Activated CD4-positive, alpha-beta T cell treated with anti-CD3 and anti-CD28 coated beads, Interleukin-2, amount 50 U/mL, for 48 hours (primary cell): Measurements from ENCODE around the gene E2F8.
A peak's percentile ranks its signal among the peaks of the same experiment; 100 is the strongest.
"Not testable (repeated sequence)": the region's sequence is repeated elsewhere in the genome, so short reads cannot be mapped to it uniquely, and the experiment has no call there.

Experiments used
- DNase-seq, 2 experiments: peaks; one replicate each; pipeline ENCODE4 v3.0.0-alpha.2; 2020

The E2F8 gene

GRCh38 chr11:19240420-19241259 lies at the start of gene E2F8:
TSS of gene E2F8 (minus strand) at chr11:19240945. CDS start at chr11:19240121, 824 bp downstream.
- DNase-seq: peak; percentile 93 to 95

DNA sequence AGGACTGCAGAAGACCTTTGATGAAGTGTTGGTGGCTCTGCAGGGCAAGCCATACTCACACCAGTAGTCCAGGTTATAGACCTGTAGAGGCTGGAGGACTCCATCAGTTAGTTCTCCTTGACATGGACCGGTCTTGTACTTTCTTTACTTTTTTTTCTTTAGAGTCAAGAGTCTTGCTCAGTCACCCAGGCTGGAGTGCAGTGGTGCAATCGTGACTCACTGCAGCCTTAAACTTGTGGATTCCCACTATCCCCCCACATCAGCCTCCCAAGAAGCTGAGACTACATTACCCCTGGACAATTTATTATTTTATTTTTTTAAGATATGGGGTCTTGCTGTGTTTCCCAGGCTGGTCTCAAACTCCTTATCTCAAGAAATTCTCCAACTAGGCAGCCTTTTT lies 49.6 kb upstream of the E2F8 start:
- no peak for DNase-seq

DNA sequence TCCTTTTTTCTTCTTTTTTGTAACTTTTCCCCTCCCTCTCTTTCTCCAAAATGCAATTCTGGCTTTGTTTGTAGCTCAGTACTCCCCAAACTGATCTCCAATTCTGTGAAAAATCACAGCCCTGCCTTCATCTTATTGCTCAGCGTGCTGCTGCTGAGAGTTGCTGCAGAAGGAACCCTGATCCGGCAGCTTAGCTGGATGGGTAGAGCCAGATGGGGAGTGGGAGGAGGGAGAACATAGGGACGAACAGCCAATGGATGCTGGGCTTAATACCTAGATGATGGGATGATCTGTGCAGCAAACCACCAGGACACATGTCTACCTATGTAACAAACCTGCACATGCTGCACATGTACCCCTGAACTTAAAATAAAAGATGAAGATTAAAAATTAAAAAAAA lies 47.5 kb upstream of the E2F8 start:
- no peak for DNase-seq

DNA sequence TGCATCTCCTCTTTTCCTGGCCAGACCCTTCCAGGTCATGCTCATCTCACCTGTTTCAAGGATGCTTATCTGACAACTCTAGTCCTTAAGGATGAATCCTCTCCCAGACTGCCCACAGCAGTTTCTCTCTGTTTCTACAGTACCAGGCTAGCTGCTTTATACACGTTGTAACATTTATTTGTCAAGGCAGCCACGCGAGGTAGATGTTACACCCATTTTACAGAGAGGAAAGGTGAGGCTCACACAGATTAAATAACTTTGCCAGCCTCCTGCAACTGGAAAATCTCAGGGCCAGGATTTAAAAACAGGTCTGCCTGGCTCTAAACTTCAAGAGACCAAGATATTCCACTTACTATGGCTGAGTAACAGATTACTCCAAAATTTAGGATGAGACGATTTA lies 45.7 kb upstream of the E2F8 start:
- DNase-seq: no peak

DNA sequence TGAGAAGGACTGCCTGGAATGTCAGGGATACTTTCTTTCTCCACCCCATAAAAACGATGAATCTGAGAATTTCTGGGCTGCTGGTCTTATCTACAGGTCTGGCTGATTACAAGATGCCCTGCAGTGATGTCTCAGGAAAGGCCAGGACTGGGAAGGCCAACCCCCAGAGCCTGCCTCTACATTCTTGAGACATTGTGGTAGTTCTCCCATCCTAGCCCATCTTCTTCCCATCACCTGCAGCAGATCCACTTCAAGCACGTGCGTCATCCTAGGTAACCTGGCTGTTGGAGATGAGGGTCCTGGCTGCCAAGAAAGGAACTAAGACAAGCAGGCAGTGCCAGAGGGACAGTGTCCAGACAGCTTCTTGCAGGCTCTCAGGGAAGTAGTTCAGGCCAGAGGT lies 44.1 kb upstream of the E2F8 start:
- no peak for DNase-seq

- no peak for DNase-seq
These were observed 43.2 kb upstream of the E2F8 start for GRCh38 chr11:19283991-19284390.

DNA sequence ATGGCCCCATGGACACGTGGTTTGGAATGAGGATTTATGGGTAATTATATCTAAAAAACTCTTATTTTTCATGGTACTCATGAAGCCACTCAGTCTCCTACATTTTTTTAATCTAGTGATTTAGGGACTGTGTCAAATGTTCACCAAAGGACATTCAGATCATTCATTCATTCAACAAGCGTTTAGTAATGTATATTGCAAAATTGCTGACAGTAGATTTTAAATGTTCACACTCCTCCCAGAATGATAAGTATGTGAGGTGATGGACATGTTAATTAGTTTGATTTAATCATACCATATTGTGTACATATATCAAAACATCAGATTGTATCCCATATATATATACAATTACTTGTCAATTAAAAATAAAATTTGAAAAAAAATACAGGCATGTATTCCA lies 40.8 kb upstream of the E2F8 start:
- DNase-seq: no peak

GRCh38 chr11:19281041-19281440 lies 40.3 kb upstream of the E2F8 start:
- no peak for DNase-seq

DNA sequence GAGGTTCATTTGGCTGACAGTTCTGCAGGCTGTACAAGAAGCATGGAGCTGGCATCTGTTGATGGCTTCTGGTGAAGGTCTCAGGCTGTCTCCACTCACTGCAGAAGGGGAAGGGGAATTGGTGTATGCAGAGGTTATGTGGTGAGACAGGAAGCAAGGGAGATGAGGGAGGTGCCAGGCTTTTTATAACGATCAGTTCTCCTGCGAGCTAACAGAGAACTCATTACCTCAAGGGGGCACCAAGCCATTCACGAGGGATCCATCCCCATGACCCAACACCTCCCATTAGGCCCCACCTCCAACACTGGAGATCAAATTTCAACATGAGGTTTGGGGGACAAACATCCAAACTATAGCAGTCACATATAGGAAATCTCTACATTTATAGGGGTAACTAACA lies 38.7 kb upstream of the E2F8 start:
- no peak for DNase-seq

- no peak for DNase-seq
These were observed 36.4 kb upstream of the E2F8 start for GRCh38 chr11:19276859-19277808.

DNA sequence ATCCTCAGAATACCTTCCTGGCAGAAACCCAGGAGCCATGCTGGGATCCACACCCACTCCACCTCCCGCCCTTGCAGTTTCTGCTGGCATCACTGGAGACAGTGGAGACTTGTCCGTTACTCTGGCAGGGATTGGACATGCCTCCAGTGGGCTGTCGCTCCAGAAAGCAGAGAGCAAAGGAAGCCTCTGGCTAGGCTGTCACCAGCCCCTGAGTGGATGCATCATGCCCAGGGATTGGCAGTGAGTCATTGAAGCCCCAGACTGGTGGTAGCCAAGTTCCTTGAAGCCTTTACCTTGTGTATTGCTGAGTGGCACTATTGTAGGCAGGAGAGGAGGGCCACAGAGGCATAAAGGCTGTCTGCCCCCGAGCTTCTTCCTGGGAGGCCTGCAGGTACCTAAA lies 34.8 kb upstream of the E2F8 start:
- DNase-seq: no peak

- DNase-seq: not testable (repeated sequence)
These were observed 32.5 kb upstream of the E2F8 start for GRCh38 chr11:19273219-19273618.

DNA sequence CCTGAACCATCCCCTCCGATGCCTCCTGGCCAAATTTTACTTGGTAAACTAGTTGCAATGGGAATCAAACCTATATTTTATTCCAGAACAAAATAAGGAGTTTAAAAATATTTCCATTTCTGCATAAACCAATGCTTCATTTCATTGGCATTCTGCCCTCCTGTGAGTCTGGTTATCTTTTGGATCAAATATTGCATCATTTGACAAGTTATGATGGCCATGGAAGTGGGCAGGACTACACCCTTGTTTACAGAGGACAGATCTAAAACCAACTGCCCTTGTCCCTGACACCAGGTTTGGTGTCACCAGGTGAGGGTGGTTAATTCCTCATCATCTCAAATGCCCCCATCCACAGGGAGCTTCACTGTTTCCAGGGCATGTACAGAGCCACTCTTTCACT lies 28.2 kb upstream of the E2F8 start:
- no peak for DNase-seq

DNA sequence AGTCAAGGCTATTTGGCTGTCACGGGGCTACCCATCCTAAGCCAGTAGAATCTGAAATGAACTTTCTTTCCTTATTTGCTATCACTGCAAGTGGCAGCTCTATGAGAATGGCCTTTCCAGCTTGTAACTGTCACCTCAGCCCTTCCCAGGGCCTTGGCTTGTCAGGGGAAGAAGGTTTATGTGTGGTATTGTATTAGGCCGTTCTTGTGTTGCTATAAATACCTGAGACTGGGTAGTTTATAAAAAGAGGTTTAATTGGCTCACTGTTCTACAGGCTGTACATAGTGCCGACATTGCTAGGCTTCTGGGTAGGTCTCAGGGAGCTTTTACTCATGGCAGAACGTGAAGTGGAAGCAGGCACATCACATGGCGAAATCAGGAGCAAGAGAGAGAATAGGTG lies 26.8 kb upstream of the E2F8 start:
- no peak for DNase-seq

DNA sequence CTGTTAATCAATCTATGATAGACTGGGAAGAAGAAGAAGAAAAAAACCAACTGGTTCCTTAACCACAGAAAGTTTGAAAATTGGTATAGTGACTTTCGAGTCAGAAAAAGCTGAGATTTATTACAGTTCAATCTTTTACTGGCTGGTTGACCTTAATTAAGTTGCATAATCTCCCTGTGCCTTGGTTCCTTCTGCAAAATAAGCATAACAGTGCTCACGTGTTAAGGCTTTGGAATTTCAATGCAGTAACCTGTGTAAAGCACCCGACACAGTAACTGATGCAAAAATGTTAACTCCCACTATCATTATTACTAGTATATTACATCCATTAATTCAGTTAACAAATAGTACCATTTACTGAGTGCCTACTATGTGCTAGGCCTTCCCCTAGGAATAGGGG lies 22.6 kb upstream of the E2F8 start:
- no peak for DNase-seq

DNA sequence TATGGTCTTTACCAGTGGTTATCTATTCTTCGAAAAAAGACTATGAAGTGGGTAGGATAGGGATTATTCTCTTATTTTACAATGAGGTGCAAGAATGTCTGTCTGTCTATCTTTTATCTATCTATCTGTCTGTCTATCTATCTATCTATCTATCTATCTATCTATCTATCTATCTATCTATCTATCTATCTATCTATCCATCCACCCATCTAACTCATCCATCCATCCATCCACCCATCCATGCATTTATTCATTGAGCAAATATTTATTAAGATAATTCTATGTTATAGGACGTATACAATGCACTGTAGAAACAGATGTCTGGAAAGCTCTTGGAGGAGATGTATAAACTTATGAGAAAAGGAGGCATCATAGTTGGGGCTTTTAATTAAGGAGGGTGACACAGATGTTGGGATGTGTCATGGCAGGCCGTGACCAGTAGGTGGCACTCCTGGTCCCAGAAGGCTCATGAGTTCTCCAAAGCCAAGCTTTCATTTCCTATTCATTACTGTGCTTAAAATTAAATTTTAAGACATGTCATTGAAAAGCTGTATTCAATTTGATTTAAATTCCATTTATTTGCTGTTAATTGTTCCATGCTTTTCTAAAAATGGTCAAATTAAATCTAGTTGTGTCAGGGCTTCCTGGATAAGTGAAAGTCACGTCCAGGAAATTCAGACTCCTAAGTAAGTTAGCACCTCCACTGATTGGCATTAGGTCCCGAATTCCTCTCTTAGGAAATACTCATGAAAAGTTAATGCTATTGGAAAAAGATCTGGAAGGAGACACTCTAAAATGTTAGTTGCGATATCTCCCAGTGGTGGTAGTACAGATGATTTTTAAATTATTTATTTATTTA lies 19.0 kb upstream of the E2F8 start:
- peak; percentile 77 to 78 for DNase-seq

- DNase-seq: no peak
These were observed 18.0 kb upstream of the E2F8 start for GRCh38 chr11:19258641-19259230.

DNA sequence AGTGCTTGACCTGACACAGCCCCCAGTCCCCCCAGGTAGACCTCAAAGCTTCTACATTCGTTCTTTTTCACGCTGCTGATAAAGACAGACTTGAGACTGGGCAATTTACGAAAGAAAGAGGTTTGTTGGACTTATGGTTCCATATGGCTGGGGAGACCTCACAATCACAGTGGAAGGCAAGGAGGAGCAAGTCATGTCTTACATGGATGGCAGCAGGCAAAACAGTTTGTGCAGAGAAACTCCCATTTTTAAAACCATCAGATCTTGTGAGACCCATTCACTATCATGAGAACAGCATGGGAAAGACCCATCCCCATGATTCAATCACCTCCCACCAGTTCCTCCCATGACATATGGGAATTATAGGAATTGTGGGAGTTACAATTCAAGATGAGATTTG lies 13.7 kb upstream of the E2F8 start:
- not testable (repeated sequence) for DNase-seq

- no peak for DNase-seq
These were observed 13.1 kb upstream of the E2F8 start for GRCh38 chr11:19253817-19254216.

- DNase-seq: no peak
These were observed 12.5 kb upstream of the E2F8 start for GRCh38 chr11:19253153-19253745.

GRCh38 chr11:19252394-19253152 lies 11.8 kb upstream of the E2F8 start:
- no peak for DNase-seq
